Astrocyte (in vitro differentiated cells and primary cell): ENCODE measurements around the gene ITK.

Source experiments
- EZH2 ChIP-seq: IDR thresholded peaks from 2 replicates; pipeline ENCODE4 v1.6.1; 2012; ENCODE audit warnings: mild to moderate bottlenecking, low read length, inconsistent platforms; ENCODE audit not compliant: insufficient read depth
- TF ChIP-seq, protein P1 (sequence below): IDR thresholded peaks from 2 replicates; pipeline ENCODE4 v1.5.1; 2011; ENCODE audit warnings: low read depth, mild to moderate bottlenecking, inconsistent platforms, low read length, moderate library complexity; ENCODE audit not compliant: insufficient read depth

DNA sequence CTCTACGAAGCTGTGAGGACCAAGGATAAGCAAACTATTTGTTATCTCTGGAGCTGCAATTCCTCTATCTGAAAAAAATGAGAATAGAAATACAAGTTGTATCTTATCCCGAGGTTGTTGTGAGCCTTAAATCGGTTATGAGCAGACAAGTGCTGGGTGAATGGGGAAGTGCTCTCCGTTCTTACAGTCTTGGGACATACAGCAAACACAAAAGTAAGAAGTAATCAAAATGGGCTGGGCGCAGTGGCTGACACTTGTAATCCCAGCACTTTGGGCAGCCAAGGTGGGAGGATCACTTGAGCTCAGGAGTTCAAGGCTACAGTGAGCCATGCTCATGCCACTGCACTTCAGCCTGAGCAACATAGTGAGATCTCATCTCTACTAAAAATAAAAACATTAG lies 31.7 kb downstream of the ITK start:
- TF ChIP-seq, protein P1, sequence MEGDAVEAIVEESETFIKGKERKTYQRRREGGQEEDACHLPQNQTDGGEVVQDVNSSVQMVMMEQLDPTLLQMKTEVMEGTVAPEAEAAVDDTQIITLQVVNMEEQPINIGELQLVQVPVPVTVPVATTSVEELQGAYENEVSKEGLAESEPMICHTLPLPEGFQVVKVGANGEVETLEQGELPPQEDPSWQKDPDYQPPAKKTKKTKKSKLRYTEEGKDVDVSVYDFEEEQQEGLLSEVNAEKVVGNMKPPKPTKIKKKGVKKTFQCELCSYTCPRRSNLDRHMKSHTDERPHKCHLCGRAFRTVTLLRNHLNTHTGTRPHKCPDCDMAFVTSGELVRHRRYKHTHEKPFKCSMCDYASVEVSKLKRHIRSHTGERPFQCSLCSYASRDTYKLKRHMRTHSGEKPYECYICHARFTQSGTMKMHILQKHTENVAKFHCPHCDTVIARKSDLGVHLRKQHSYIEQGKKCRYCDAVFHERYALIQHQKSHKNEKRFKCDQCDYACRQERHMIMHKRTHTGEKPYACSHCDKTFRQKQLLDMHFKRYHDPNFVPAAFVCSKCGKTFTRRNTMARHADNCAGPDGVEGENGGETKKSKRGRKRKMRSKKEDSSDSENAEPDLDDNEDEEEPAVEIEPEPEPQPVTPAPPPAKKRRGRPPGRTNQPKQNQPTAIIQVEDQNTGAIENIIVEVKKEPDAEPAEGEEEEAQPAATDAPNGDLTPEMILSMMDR = no peak
- no peak for TF ChIP-seq EZH2
